ENCODE data around the gene PPFIA3.
A peak's percentile ranks its signal among the peaks of the same experiment; 100 is the strongest.
"Not testable (repeated sequence)": the region's sequence is repeated elsewhere in the genome, so short reads cannot be mapped to it uniquely, and the experiment has no call there.

The PPFIA3 gene

DNA sequence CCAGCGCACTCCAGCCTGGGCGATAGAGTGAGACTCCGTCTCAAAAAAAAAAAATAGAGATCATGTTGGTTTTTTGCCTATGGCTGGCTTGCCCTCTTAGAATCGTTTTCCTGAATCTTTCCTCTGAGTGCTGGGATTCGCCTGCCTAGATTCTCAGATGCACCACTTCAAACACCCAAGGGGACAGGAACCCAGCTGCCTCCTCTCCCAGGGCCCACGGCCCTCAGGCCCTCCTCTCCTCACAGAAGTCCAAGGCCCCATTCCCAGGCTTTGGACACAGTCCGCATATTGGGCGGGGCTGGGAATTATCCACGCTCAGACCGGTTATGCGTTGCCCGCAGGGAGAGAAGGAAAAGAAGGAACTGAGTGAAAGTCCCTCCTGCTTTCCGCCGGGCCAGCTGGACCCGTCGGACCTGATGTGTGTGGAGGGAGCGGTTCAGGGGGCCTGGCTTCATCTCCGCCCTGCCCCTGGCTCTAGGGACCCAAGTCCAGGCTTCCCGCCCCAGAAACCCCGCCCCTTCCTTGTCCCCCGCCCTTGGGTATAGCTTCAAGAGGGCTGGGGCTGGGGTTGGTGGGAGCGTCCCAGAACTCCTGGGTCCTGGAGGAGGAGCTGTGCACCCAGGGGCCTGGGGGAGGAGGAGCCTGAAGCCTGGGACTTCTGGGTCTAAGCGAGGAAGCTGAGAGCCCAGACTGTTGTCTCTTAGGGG is 5.8 kb downstream of the PPFIA3 start:
- no peak for DNase-seq

- DNase-seq: no peak
These were observed 7.2 kb downstream of the PPFIA3 start for GRCh38 chr19:49126575-49126974.

DNA sequence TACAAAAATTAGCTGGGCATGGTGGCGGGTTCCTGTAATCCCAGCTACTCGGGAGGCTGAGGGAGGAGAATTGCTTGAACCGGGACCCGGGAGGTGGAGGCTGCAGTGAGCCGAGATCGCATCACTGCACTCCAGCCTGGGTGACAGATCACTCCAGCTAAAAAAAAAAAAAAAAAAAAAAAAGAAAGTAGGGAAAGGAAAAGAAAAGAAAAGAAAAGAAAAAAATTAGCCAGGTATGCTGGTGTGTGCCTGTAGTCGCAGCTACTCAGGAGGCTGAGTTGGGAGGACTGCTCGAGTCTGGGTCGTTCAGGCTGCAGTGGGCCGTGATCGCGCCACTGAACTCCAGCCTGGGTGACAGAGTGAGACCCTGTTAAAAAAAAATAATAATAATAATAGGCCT is 7.9 kb downstream of the PPFIA3 start:
- DNase-seq: not testable (repeated sequence)

DNA sequence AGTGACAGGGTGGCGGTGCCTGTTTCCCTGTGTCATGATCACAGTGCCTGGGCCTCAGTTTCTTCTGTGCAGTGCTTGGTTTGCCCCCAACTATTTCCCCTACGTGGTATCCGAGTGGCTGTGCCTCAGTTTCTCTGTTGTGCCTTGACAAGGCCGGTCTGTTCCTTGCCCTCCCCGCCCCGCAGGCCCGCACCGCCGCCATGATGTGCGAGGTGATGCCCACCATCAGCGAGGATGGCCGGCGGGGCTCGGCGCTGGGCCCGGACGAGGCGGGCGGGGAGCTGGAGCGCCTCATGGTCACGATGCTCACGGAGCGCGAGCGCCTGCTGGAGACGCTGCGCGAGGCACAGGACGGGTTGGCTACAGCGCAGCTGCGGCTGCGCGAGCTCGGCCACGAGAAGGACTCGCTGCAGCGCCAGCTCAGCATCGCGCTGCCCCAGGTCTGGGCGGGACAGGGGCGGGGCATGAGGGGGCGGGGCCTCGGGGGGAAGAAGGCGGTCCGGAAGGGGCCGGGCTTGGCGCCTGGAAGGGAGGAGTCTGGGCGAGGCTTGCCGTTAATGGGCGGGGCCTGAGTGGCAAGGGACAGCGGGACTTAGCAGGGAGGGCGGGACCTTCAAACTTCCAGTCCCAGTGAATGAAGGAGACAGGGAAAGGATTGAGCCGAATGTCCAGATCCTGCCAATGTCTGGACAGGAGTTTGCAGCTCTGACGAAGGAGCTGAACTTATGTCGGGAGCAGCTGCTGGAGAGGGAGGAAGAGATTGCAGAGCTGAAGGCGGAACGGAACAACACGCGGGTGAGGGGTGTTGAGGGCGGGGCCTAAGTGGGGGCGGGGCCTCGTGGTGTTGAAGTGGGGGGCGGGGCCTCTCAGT is 8.6 kb downstream of the PPFIA3 start:
- peak; percentile 73 for DNase-seq

DNA sequence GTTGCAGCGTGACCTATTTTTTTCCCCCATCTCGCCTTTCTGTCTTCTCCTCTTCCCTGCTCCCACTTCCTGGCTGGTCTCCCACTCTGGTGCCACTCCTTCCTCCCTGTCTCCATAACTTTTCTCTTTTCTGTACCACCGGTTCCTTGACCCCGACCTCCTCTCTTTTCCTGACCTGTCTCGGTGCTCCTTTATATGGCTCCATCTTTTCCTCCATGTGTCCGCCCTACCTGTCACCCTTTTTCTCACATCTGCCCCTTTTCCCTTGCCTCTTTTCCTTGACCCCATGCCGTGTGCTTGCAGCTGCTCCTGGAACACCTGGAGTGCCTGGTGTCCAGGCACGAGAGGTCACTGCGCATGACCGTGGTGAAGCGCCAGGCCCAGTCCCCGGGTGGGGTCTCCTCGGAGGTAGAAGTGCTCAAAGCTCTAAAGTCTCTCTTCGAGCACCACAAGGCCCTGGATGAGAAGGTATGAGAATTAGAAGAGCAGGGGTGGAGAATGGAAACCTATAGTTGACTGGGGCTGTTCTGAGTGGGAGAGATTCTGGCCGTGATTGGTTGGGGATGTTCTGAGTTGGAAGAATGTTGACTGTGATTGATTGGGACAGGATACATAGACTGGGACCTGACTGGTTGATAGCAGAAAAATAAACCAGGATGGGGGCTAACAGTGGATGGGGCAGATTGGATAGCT is 9.3 kb downstream of the PPFIA3 start:
- no peak for DNase-seq

GRCh38 chr19:49129238-49129583 is 9.9 kb downstream of the PPFIA3 start:
- no peak for DNase-seq

- no peak for DNase-seq
These were observed 11.0 kb downstream of the PPFIA3 start for GRCh38 chr19:49130325-49130724.

GRCh38 chr19:49132974-49133609 is 13.7 kb downstream of the PPFIA3 start:
- DNase-seq: no peak

- no peak for DNase-seq
These were observed 14.5 kb downstream of the PPFIA3 start for GRCh38 chr19:49133621-49134454.

GRCh38 chr19:49135686-49136085 is 16.3 kb downstream of the PPFIA3 start:
- DNase-seq: no peak

DNA sequence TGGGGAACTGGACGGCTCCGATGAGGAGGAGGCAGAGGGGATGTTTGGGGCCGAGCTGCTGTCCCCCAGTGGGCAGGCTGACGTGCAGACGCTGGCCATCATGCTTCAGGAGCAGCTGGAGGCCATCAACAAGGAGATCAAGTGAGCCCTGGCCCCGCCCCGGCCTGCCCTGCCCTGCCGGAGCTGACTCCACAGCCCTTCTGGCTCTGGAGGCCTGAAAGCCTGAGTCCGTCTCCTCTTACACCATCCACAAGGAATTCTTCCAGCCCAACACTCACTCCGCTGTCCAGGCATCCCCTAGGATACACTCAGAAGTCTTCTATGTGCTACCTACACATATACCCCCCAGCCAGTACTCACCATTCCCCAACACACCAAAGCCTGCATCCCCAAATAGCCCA is 17.4 kb downstream of the PPFIA3 start:
- no peak for DNase-seq

- no peak for DNase-seq
These were observed 21.6 kb downstream of the PPFIA3 start for GRCh38 chr19:49140951-49141350.

- no peak for DNase-seq
These were observed 22.0 kb downstream of the PPFIA3 start for GRCh38 chr19:49141352-49141751.

DNA sequence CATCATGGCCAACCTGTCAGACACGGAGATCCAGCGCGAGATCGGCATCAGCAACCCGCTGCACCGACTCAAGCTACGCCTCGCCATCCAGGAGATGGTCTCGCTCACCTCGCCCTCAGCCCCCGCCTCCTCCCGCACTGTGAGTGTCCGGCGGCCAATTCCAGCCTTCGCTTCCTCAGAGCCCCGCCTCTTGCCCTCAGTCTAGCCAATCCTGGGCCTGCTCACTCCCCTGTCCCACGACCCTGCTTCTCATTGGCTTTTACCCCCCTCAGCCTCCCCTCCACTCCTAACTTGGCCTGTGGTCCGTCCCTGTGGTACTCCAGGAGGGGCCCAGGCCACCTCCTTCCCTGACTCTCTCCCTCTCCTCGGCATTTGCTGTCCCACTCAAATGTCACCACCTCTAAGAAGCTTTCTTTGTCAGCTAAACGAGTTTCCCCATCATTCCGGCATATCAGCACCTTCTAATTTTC is 23.6 kb downstream of the PPFIA3 start:
- peak; percentile 21 for DNase-seq

- DNase-seq: no peak
These were observed 26.4 kb downstream of the PPFIA3 start for GRCh38 chr19:49145573-49146407.

- DNase-seq: not testable (repeated sequence)
These were observed 27.0 kb downstream of the PPFIA3 start for GRCh38 chr19:49146408-49146770.

DNA sequence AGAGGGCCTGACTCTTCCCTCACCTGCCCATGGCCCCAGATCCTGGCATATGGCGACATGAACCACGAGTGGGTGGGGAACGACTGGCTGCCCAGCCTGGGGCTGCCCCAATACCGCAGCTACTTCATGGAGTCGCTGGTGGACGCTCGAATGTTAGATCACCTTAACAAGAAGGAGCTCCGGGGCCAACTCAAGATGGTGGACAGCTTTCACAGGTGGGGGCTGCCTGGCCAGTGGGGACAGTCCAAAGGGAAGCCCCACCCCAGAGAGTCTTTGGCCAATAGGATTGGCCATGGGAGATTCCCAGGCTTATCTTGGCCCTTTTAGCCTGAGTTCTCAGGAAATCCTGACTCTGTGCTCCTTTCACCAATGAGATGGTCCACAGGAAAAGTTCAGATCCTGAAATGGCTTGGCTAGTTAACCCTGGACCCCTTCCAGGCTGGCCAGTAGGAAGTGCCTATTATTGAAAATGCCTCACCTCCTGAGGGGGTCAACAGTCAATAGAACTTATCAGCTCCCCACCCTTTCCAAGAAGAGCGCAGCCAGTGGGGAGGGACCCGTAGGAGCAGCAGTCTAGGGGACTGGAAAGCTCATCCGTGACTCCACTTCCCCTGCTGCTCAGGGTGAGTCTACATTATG is 28.8 kb downstream of the PPFIA3 start:
- no peak for DNase-seq

- DNase-seq: peak; percentile 72
These were observed 29.7 kb downstream of the PPFIA3 start for GRCh38 chr19:49148784-49149651.

GRCh38 chr19:49149652-49150105 is 30.3 kb downstream of the PPFIA3 start:
- DNase-seq: peak; percentile 65
